Lower lobe of right lung (tissue), 2 donors: ENCODE data around the gene QSOX2. TPM values are rescaled to one million over a fixed set of nuclear protein-coding genes. Genes with fewer than 3 reads are reported as not detected.

Experiments used
- ATAC-seq, 2 donors: fragments of 200-7000 bp; cut with Tn5 transposase; one replicate each; pipeline ENCODE4 v1.9.1; 2020 to 2022; ENCODE audit warnings: mild to moderate bottlenecking in 2 of 2, moderate library complexity in 2 of 2
- DNase-seq: peaks from one replicate; pipeline ENCODE4 v3.0.0-alpha.2; 2020
- H3K27ac ChIP-seq: fragments of 200-600 bp; one replicate; pipeline ENCODE4 v1.8.0; 2022
- H3K27me3 ChIP-seq: fragments of 200-600 bp; one replicate; pipeline ENCODE4 v1.8.0; 2022; ENCODE audit warnings: low read depth
- H3K36me3 ChIP-seq: fragments of 200-600 bp; one replicate; pipeline ENCODE4 v1.8.0; 2022; ENCODE audit warnings: mild to moderate bottlenecking
- H3K4me1 ChIP-seq: fragments of 200-600 bp; one replicate; pipeline ENCODE4 v1.8.0; 2022
- H3K4me3 ChIP-seq: fragments of 200-600 bp; one replicate; pipeline ENCODE4 v1.8.0; 2022; ENCODE audit warnings: mild to moderate bottlenecking
- H3K9me3 ChIP-seq: fragments of 200-600 bp; one replicate; pipeline ENCODE4 v1.8.0; 2022
- CTCF ChIP-seq: fragments of 200-600 bp; IDR thresholded peaks from one replicate; pipeline ENCODE4 v1.8.0; 2022; ENCODE audit warnings: antibody characterized with exemption, mild to moderate bottlenecking
- intact Hi-C: fragments of 100-400 bp; cut with DNase I; formaldehyde crosslinking; loops from one replicate; pipeline ENCODE4 v1.11.0; 2022
- total RNA-seq: library from RNA; stranded (reverse); fragmentation: NEBNext Ultra II Directional; extraction: Animal tissue kit (Norgen Biotek cat#: 25700); gene quantifications from one replicate; pipeline ENCODE4 v1.2.1, GENCODE V29; 2021
- donor health status: DM: no; HTN: yes; CAD: no; lungs with severe emphysema.

QSOX2 gene
- total RNA-seq, 1 donor from 2014 or later, result 10.5 TPM

GRCh38 chr9:136201174-136201573 lies 44.4 kb downstream of the QSOX2 start:
- no peak overlapping the region for H3K4me3 ChIP-seq

DNA sequence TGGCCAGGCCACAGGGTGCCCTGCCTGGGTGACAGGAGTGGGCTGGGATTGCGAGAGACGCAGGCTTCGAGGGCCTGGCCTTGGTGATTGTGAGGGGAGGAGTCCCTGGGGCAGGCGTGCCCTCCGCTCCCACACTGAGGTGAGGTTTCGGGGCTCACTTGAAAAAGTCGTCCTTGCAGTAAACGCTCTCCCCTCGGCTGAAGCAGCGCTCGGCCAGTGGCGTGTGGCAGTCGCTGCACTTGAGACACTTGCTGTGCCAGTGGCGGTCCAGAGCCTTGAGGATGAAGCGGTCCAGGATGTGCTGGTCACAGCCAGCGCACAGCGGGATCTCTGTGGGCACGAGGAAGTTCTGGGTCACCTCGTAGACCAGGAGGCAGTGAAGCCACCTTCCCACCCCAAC lies 45.2 kb downstream of the QSOX2 start:
- no peak for ATAC-seq
- intact Hi-C loops, result no loop called here
- no peak overlapping the region for H3K27ac ChIP-seq
- no peak for TF ChIP-seq CTCF
- H3K27me3 ChIP-seq, result peaks cover 98% of the 10 kb centered on the region
- H3K4me3 ChIP-seq, result no peak overlapping the region
- DNase-seq, result no peak
- no peaks in the 10 kb centered on the region for H3K36me3 ChIP-seq
- H3K9me3 ChIP-seq, result no peaks in the 10 kb centered on the region
- no peaks in the 10 kb centered on the region for H3K4me1 ChIP-seq

More at GRCh38 chr9:136201174-136201573, 44.4 kb downstream of the QSOX2 start:
- TF ChIP-seq CTCF, result no peak
- ATAC-seq, result no peak
- Histone ChIP-seq H3K27me3 (peaks cover 92% of the 10 kb centered on the region), H3K4me1 (no peaks in the 10 kb centered on the region), H3K27ac (no peak overlapping the region), H3K9me3 (no peaks in the 10 kb centered on the region), H3K36me3 (no peaks in the 10 kb centered on the region)
- DNase-seq, result no peak
- intact Hi-C loops, result no loop called here

DNA sequence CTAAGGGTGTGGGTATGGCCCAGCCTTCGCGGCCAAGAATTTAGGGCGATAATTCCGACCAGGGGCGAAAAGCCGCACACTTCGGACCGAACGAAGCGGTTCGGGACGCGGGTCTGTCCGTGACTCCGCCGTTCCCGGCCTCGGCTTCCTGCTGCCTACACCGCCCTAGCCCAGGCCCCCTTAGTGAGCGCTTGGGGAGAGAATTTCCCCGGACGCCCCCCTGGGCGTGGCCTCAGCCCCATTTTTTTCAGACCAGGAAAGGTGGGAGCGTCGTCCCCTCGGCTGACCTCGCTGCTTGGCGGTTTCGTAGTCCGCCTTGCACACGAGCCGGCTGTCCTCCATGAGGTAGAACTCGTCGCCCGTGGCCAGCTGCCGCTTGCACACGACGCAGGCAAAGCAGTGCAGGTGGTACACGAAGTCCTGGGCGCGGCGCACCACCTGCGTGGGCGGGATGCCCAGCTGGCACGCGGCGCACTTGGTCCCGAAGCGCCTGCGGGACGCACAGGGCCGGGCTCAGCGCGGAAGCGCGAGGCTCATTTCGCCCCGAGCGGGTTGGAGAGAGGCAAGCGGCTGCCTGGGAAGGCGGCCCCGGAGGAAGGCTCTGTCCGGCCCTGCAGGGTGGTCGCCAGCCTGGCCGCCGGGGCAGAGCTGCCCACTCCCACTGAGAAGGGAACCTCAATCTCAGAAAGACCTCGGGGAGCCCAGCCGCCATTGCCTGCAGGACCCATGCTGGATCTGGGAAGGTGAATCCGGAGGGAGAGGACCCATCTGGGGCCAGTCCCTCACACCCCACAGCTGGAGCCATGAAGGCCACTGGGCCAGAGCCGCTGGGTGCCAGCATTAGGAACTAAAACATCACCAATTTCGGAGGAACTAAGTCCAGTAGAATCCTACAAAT lies 46.0 kb downstream of the QSOX2 start:
- Histone ChIP-seq H3K27me3 (peaks cover 98% of the 10 kb centered on the region), H3K4me3 (no peak overlapping the region), H3K9me3 (no peaks in the 10 kb centered on the region), H3K27ac (no peak overlapping the region), H3K36me3 (no peaks in the 10 kb centered on the region), H3K4me1 (no peaks in the 10 kb centered on the region)
- no peak for TF ChIP-seq CTCF
- DNase-seq (no peak), ATAC-seq (no peak)
- intact Hi-C loops, result no loop called here

DNA sequence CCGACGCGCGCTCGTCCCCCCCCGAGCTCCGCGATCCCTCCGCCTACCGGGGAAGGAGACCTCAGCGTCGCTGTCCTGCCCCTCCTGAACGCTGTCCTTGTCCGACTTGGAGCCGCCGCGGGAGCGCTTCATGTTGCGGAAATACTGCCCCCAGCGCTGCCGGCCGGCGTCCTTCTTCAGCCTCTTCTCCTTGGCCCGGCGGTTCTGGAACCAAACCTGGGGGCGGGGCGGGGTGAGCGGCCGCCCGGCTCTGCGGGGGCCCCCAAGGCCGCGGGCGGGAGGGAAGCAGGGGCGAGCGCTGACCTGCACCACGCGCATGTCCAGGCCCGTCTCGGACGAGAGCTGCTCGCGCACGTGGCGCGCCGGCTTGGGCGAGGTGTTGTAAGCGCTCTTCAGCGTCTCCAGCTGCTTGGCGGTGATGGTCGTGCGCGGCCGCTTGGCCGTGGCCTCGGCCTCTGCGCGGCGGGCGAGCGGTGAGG lies 47.0 kb downstream of the QSOX2 start:
- DNase-seq (no peak), ATAC-seq (no peak)
- peaks cover 98% of the 10 kb centered on the region for H3K27me3 ChIP-seq

GRCh38 chr9:136197930-136198604 lies 47.5 kb downstream of the QSOX2 start:
- H3K4me3 ChIP-seq, result no peak overlapping the region
- TF ChIP-seq CTCF, result no peak
- no peaks in the 10 kb centered on the region for H3K4me1 ChIP-seq
- H3K9me3 ChIP-seq, result no peaks in the 10 kb centered on the region
- DNase-seq (no peak), ATAC-seq (no peak)
- no peaks in the 10 kb centered on the region for H3K36me3 ChIP-seq
- intact Hi-C loops, result no loop called here
- H3K27me3 ChIP-seq, result peaks cover 99% of the 10 kb centered on the region
- no peak overlapping the region for H3K27ac ChIP-seq

More for the DNA sequence above, 47.0 kb downstream of the QSOX2 start:
- TF ChIP-seq CTCF, result no peak
- no peaks in the 10 kb centered on the region for H3K36me3 ChIP-seq
- H3K27ac ChIP-seq, result no peak overlapping the region
- H3K4me3 ChIP-seq, result no peak overlapping the region
- intact Hi-C loops, result no loop called here
- no peaks in the 10 kb centered on the region for H3K9me3 ChIP-seq
- H3K4me1 ChIP-seq, result no peaks in the 10 kb centered on the region
